Lower leg skin (tissue), 3 donors: ENCODE results near the gene HPX.

Experiments
- POLR2A ChIP-seq, 2 donors: fragments of 450-650 bp; IDR thresholded peaks; one replicate each; pipeline ENCODE4 v1.6.1; 2016 to 2017; ENCODE audit warnings: antibody characterized with exemption in 2 of 2, mild to moderate bottlenecking in 1 of 2, moderate library complexity in 1 of 2
- TF ChIP-seq, protein P1 (sequence below), 3 donors: fragments of 450-650 bp; IDR thresholded peaks; one replicate each; pipeline ENCODE4 v1.5.1; 2016; ENCODE audit warnings: antibody characterized with exemption in 3 of 3, mild to moderate bottlenecking in 3 of 3, moderate library complexity in 2 of 3

DNA sequence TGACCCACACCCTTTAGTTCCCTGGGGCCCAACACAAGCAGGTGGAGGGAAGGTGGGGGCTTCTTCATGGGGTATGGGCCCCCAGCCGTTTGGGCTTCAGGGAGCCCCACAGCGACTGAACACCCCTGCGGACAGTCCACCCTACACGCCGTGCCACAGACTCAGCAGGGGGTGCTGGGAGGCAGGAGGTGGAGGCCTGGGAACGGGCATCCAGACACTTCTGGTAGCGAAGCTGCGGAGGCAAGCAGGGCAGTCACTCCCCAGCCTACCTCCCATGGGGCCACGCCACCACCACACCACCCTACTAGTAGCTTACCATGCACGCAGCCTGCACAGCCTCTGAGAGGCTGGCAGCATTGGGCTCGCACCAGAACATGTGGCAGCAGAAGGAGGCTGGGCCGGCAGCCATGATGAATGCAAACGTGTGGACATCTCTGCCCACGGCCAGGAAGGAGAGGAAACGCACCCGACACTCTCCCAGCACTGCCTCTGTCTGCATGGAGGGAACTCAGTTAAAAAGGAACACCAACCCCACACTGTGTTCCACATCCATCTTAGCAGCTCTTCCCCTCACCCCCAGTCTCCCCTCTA, 45.2 kb downstream of the HPX start:
- TF ChIP-seq, protein P1, sequence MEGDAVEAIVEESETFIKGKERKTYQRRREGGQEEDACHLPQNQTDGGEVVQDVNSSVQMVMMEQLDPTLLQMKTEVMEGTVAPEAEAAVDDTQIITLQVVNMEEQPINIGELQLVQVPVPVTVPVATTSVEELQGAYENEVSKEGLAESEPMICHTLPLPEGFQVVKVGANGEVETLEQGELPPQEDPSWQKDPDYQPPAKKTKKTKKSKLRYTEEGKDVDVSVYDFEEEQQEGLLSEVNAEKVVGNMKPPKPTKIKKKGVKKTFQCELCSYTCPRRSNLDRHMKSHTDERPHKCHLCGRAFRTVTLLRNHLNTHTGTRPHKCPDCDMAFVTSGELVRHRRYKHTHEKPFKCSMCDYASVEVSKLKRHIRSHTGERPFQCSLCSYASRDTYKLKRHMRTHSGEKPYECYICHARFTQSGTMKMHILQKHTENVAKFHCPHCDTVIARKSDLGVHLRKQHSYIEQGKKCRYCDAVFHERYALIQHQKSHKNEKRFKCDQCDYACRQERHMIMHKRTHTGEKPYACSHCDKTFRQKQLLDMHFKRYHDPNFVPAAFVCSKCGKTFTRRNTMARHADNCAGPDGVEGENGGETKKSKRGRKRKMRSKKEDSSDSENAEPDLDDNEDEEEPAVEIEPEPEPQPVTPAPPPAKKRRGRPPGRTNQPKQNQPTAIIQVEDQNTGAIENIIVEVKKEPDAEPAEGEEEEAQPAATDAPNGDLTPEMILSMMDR (IDR thresholded peaks at IDR 0.05), result no peak
- no peak for TF ChIP-seq POLR2A (IDR thresholded peaks at IDR 0.05)
